H1 (cell line): ENCODE data around the gene PROSER2. TPM values are rescaled to one million over a fixed set of nuclear protein-coding genes. Genes with fewer than 3 reads are reported as not detected.

ENCODE experiments used
- CTCF ChIA-PET: fragments of 300-600 bp; sonication (Branson Sonifier 250); formaldehyde crosslinking; loops from one replicate; lab custom pipeline; 2021; ENCODE audit not compliant: partially characterized antibody; lab: Charles Lee
- POLR2A ChIA-PET: fragments of 300-600 bp; sonication (Branson Sonifier 250); formaldehyde crosslinking; loops from one replicate; lab custom pipeline; 2021; ENCODE audit warnings: inconsistent platforms; ENCODE audit not compliant: partially characterized antibody; lab: Charles Lee
- DNase-seq, 2 experiments: peaks; one replicate each; pipeline versions ENCODE4 v3.0.0 to v3.0.0-alpha.2; 2010 to 2022; ENCODE audit warnings: low spot score in 2 of 2, low read depth in 1 of 2, mixed read lengths in 1 of 2
- FAIRE-seq: peaks from 2 replicates; lab custom pipeline; 2011; peaks lifted over from hg19 to GRCh38; lab: Jason Lieb, UNC
- H2AFZ ChIP-seq: 2 replicates; pipeline ENCODE4 v1.8.1; 2012; ENCODE audit warnings: low read length, inconsistent platforms
- H2AK5ac ChIP-seq: 2 replicates; pipeline ENCODE4 v1.6.1; 2013; ENCODE audit warnings: low read depth, low read length
- H2BK120ac ChIP-seq: replicated peaks from 2 replicates; pipeline ENCODE3; 2013; ENCODE audit warnings: low read depth, low read length, inconsistent platforms
- H2BK12ac ChIP-seq: 2 replicates; pipeline ENCODE4 v1.6.1; 2013; ENCODE audit warnings: low read depth, low read length
- H2BK15ac ChIP-seq: 2 replicates; pipeline ENCODE4 v1.6.1; 2013; ENCODE audit warnings: low read length
- H2BK20ac ChIP-seq: 2 replicates; pipeline ENCODE4 v1.6.1; 2013; ENCODE audit warnings: low read length
- H2BK5ac ChIP-seq: 2 replicates; pipeline ENCODE4 v1.6.1; 2013; ENCODE audit warnings: low read depth, low read length
- H3K14ac ChIP-seq: 2 replicates; pipeline ENCODE4 v1.6.1; 2013; ENCODE audit warnings: inconsistent platforms; ENCODE audit not compliant: insufficient read length
- H3K18ac ChIP-seq: 2 replicates; pipeline ENCODE4 v1.6.1; 2013; ENCODE audit warnings: low read length; ENCODE audit errors: extremely low read depth
- H3K23ac ChIP-seq: 2 replicates; pipeline ENCODE4 v1.6.1; 2013; ENCODE audit warnings: inconsistent platforms; ENCODE audit not compliant: insufficient read length
- H3K23me2 ChIP-seq: 2 replicates; pipeline ENCODE4 v1.6.1; 2013; ENCODE audit warnings: low read depth, low read length
- H3K27ac ChIP-seq: 2 replicates; pipeline ENCODE4 v1.6.1; 2011; ENCODE audit warnings: low read depth, low read length, inconsistent platforms
- H3K27me3 ChIP-seq, 4 experiments: replicated peaks in 1 of 4; 1 replicate in 1 of 4; 2 replicates in 3 of 4; pipeline versions ENCODE4 v1.6.1 to v1.8.1; 2011 to 2013; ENCODE audit warnings: low read length in 3 of 4, mild to moderate bottlenecking in 3 of 4, inconsistent platforms in 2 of 4, mixed read lengths in 2 of 4, moderate library complexity in 1 of 4; ENCODE audit not compliant: control insufficient read depth in 3 of 4, insufficient read depth in 3 of 4; ENCODE audit errors: extremely low read depth in 1 of 4
- H3K36me3 ChIP-seq, 4 experiments: 2 replicates each; pipeline versions ENCODE4 v1.6.1 to v1.8.1; 2011 to 2013; ENCODE audit warnings: mild to moderate bottlenecking in 4 of 4, low read length in 3 of 4, moderate library complexity in 2 of 4, control low read depth in 1 of 4, inconsistent platforms in 1 of 4; ENCODE audit not compliant: insufficient read depth in 4 of 4, control insufficient read depth in 2 of 4
- H3K4ac ChIP-seq: replicated peaks from 2 replicates; pipeline ENCODE3; 2013; ENCODE audit warnings: low read length, low read depth, mixed read lengths, inconsistent platforms; ENCODE audit not compliant: insufficient read length
- H3K4me1 ChIP-seq, 4 experiments: replicated peaks in 1 of 4; 1 replicate in 1 of 4; 2 replicates in 3 of 4; pipeline versions ENCODE4 v1.6.1 to v1.8.1; 2011 to 2013; ENCODE audit warnings: low read length in 3 of 4, inconsistent platforms in 2 of 4, mixed read lengths in 1 of 4; ENCODE audit not compliant: insufficient read depth in 4 of 4, control insufficient read depth in 3 of 4
- H3K4me2 ChIP-seq, 2 experiments: 2 replicates each; pipeline versions ENCODE4 v1.6.1 to v1.8.1; 2011 to 2013; ENCODE audit warnings: low read depth in 2 of 2, low read length in 2 of 2, control low read depth in 1 of 2, inconsistent platforms in 1 of 2, mild to moderate bottlenecking in 1 of 2; ENCODE audit not compliant: insufficient read depth in 1 of 2
- H3K4me3 ChIP-seq, 4 experiments: fragments of 200-600, 300-600 bp in 1 of 4; sonication (generic), shearing (Covaris generic), sonication (Bioruptor Twin) in 1 of 4; 2 replicates each; pipeline versions ENCODE4 v1.5.1 to v1.8.1; 2011 to 2016; ENCODE audit warnings: low read length in 4 of 4, low read depth in 3 of 4, control low read depth in 2 of 4, inconsistent platforms in 2 of 4, mild to moderate bottlenecking in 2 of 4, mixed read lengths in 1 of 4, moderate library complexity in 1 of 4; ENCODE audit not compliant: insufficient read depth in 2 of 4; ENCODE audit errors: extremely low read depth in 1 of 4
- H3K56ac ChIP-seq: replicated peaks from 2 replicates; pipeline ENCODE3; 2013; ENCODE audit warnings: low read depth, mild to moderate bottlenecking, mixed read lengths, low read length, inconsistent platforms; ENCODE audit not compliant: insufficient read length
- H3K79me1 ChIP-seq: 2 replicates; pipeline ENCODE4 v1.6.1; 2013; ENCODE audit warnings: low read depth, low read length, control low read depth
- H3K79me2 ChIP-seq, 2 experiments: 2 replicates each; pipeline versions ENCODE4 v1.6.1 to v1.8.1; 2012 to 2013; ENCODE audit warnings: low read length in 2 of 2, mild to moderate bottlenecking in 2 of 2, inconsistent platforms in 1 of 2; ENCODE audit not compliant: insufficient read depth in 2 of 2, control insufficient read depth in 1 of 2
- H3K9ac ChIP-seq, 4 experiments: replicated peaks in 1 of 4; 1 replicate in 1 of 4; 2 replicates in 3 of 4; pipeline versions ENCODE4 v1.6.1 to v1.8.1; 2011 to 2013; ENCODE audit warnings: low read depth in 3 of 4, low read length in 3 of 4, control low read depth in 2 of 4, mild to moderate bottlenecking in 2 of 4, moderate library complexity in 2 of 4, inconsistent platforms in 1 of 4; ENCODE audit errors: extremely low read depth in 1 of 4
- H3K9me3 ChIP-seq, 2 experiments: 2 replicates each; pipeline versions ENCODE4 v1.6.1 to v1.8.1; 2012 to 2013; ENCODE audit warnings: mild to moderate bottlenecking in 2 of 2, moderate library complexity in 2 of 2, control low read depth in 1 of 2, inconsistent platforms in 1 of 2, low read depth in 1 of 2, low read length in 1 of 2, mixed read lengths in 1 of 2; ENCODE audit not compliant: insufficient read depth in 2 of 2
- H4K20me1 ChIP-seq, 2 experiments: replicated peaks in 1 of 2; 2 replicates each; pipeline versions ENCODE3 to v1.8.1; 2011 to 2013; ENCODE audit warnings: inconsistent platforms in 2 of 2, low read length in 2 of 2, mild to moderate bottlenecking in 1 of 2; ENCODE audit not compliant: insufficient read depth in 2 of 2, control insufficient read depth in 1 of 2
- H4K5ac ChIP-seq: 2 replicates; pipeline ENCODE4 v1.6.1; 2013; ENCODE audit warnings: low read length, low read depth, mixed read lengths, inconsistent platforms; ENCODE audit not compliant: insufficient read length
- H4K8ac ChIP-seq: 2 replicates; pipeline ENCODE4 v1.8.0; 2013; ENCODE audit warnings: mild to moderate bottlenecking, moderate library complexity, low read length, inconsistent platforms; ENCODE audit not compliant: insufficient read depth; ENCODE audit errors: extremely low read depth
- H4K91ac ChIP-seq: replicated peaks from 2 replicates; pipeline ENCODE3; 2013; ENCODE audit warnings: low read length, mixed read lengths, inconsistent platforms; ENCODE audit not compliant: insufficient read length
- ASH2L ChIP-seq: fragments of 200-600, 300-600 bp; sonication (generic); IDR thresholded peaks from one replicate; pipeline ENCODE4 v1.7.1; 2017; ENCODE audit warnings: low read length
- CBX8 ChIP-seq: fragments of 300-800, 300-1000 bp; sonication (generic); IDR thresholded peaks from 2 replicates; pipeline ENCODE4 v1.7.1; 2016; ENCODE audit warnings: low read depth, low read length, borderline replicate concordance
- E2F6 ChIP-seq: IDR thresholded peaks from 2 replicates; pipeline ENCODE4 v1.6.1; 2012; ENCODE audit warnings: inconsistent platforms
- MAFK ChIP-seq: IDR thresholded peaks from 2 replicates; pipeline ENCODE4 v1.6.1; 2012; ENCODE audit warnings: low read depth, mild to moderate bottlenecking, improper control_type of control experiment, low read length
- NRF1 ChIP-seq: IDR thresholded peaks from 2 replicates; pipeline ENCODE4 v1.6.1; 2011; ENCODE audit warnings: mild to moderate bottlenecking, low read depth, low read length, improper control_type of control experiment
- SAP30 ChIP-seq: fragments of 300-600 bp; sonication (generic); IDR thresholded peaks from 2 replicates; pipeline ENCODE4 v1.7.1; 2012; ENCODE audit warnings: low read length, moderate library complexity, mild to moderate bottlenecking, inconsistent platforms; ENCODE audit not compliant: insufficient read depth, insufficient replicate concordance
- SIN3A ChIP-seq, 2 experiments: IDR thresholded peaks in 1 of 2; conservative IDR thresholded peaks in 1 of 2; 2 replicates each; pipeline ENCODE4 v1.6.1; 2011 to 2012; ENCODE audit warnings: low read length in 2 of 2, improper control_type of control experiment in 1 of 2, low read depth in 1 of 2, mild to moderate bottlenecking in 1 of 2
- SP2 ChIP-seq: IDR thresholded peaks from 2 replicates; pipeline ENCODE4 v1.6.1; 2012; ENCODE audit warnings: mild to moderate bottlenecking, low read length, inconsistent platforms
- WGBS, 2 experiments: shearing (Covaris generic) in 1 of 2; methylation state at CpG; one replicate each; pipeline versions ENCODE4 v1.1.6 to v1.1.7; 2013 to 2015; ENCODE audit warnings: low lambda C conversion rate in 2 of 2, mixed read lengths in 2 of 2, inconsistent platforms in 1 of 2, low coverage in 1 of 2, missing lambda C conversion rate in 1 of 2; ENCODE audit not compliant: insufficient replicate concordance in 2 of 2, insufficient coverage in 1 of 2, insufficient read length in 1 of 2; ENCODE audit errors: extremely low coverage in 1 of 2, missing lambda C conversion rate in 1 of 2; 5-methylcytosine and 5-hydroxymethylcytosine counted together
- polyA plus RNA-seq, 7 experiments: library from polyadenylated mRNA; depleted of rRNA in 3 of 7; stranded (reverse) in 5 of 7; unstranded in 2 of 7; fragments of >200 nt in 5 of 7; fragments of 200-250 nt in 2 of 7; gene quantifications; 1 replicate in 5 of 7; 2 replicates in 1 of 7; 4 replicates in 1 of 7; pipeline versions ENCODE4 v1.2.1 to v1.2.3, GENCODE V29; 2011 to 2013; ENCODE audit warnings: missing spikeins in 2 of 7, mixed read lengths in 2 of 7
- total RNA-seq: library from RNA; stranded (reverse); fragmentation: NEBNext Ultra II Directional; extraction: Animal tissue kit (Norgen Biotek cat#: 25700); gene quantifications from 2 replicates; pipeline ENCODE4 v1.2.1, GENCODE V29; 2021

Gene PROSER2
- total and polyA plus RNA-seq, 2 of the 8 experiments (the other 6 are each of a cell fraction or from before 2014, with no cell fraction given), result 3.9 to 13.7 TPM

DNA sequence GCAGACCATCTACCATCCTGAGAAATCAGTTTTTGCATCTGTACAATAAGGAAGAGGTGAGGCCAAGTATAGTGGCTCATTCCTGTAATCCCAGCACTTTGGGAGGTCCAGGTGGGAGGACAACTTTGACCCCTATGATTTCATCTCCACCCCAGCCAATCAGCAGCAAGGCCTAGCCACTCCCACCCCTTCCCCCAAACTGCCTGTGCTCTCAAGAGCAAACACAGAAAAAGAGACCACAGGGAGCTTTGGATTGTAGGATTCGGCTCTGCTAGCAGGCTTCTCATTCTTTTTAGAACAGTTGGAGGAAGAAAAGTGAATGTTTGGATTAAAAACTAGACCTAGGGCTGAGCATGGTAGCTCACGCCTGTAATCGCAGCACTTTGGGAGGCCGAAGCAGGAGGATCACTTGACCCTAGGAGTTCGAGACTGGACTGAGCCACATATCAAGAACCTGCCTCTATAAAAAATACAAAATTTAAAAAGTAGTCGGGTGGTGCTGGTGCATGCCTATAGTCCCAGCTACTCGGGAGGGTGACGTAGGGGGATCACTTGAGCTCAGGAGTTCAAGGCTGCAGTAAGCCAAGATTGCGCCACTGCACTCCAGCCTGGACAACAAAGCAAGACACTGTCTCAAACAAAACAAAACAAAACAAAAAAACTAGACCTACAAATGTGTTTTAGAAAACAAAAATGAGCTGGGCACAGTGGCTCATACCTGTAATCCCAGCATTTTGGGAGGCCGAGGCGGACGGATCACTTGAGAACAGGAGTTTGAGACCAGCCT is 25.1 kb upstream of the PROSER2 start:
- CTCF ChIA-PET, result interaction anchor here (0.7 to 7.8 kb wide), 8 partner anchors 9 to 188 kb away, joined by 3 to 55 read pairs (median 6); partner anchors contain the start of gene PROSER2
- WGBS, 2 experiments, result 78% methylated on average over 12 of the region's 12 CpGs; no CpG with 5 or more reads in 1 of the 2 experiments

More for the DNA sequence above, 25.1 kb upstream of the PROSER2 start:
- H3K9me3 ChIP-seq, result peaks cover 0 to 6% of the 10 kb centered on the region in 2 experiments; a peak in 1 of 4 replicates
- no peak overlapping the region for H2AFZ ChIP-seq
- no peak overlapping the region for H2BK5ac ChIP-seq
- H2BK12ac ChIP-seq, result 0 out of 2 replicates have a peak overlapping the region, but pooled peaks have one; percentile 55
- FAIRE-seq, result no peak
- no peak overlapping the region for H2BK120ac ChIP-seq
- H3K18ac ChIP-seq, result no peak overlapping the region; the same call in 1 of the 2 replicates
- POLR2A ChIA-PET, result interaction anchor here (0.6 kb wide), 1 partner anchor 235 kb away, joined by 5 read pairs; no protein-coding TSS in a partner anchor
- TF ChIP-seq CBX8 (no peak), SAP30 (no peak), ASH2L (no peak), MAFK (no peak), E2F6 (no peak), SIN3A (conservative IDR thresholded peaks at IDR 0.05 in 1 of 2, IDR thresholded peaks at IDR 0.05 in 1 of 2; ENCODE audit: low read depth in 1 of 2, low read length in 2 of 2) (no peak), NRF1 (no peak), SP2 (no peak)
- TF ChIP-seq, all 59 proteins: peak for 0
- Histone ChIP-seq H3K4me2 (no peak overlapping the region), H3K9ac (no peak overlapping the region), H3K27me3 (no peaks in the 10 kb centered on the region), H3K23ac (no peak overlapping the region), H3K79me1 (no peaks in the 10 kb centered on the region), H3K23me2 (no peaks in the 10 kb centered on the region), H4K5ac (no peak overlapping the region), H2BK15ac (no peak overlapping the region), H3K4me3 (no peak overlapping the region; a peak in 1 of 8 replicates), H3K79me2 (no peaks in the 10 kb centered on the region), H3K56ac (no peak overlapping the region), H3K27ac (no peak overlapping the region), H3K4me1 (peaks cover 0 to 7% (median 1%) of the 10 kb centered on the region in 4 experiments; a peak in 3 of 7 replicates), H3K36me3 (no peaks in the 10 kb centered on the region), H2AK5ac (no peak overlapping the region; the same call in 1 of the 2 replicates), H4K20me1 (no peaks in the 10 kb centered on the region), H3K14ac (no peak overlapping the region), H4K8ac (no peak overlapping the region), H2BK20ac (no peak overlapping the region), H4K91ac (peak overlapping the region; percentile 33), H3K4ac (no peak overlapping the region)
- no peak for DNase-seq
